Cerebellar nuclear complex (tissue), 1 donor: ENCODE data around the gene TMEM220.

ENCODE experiments used
- DNase-seq, 2 experiments: peaks; one replicate each; lab custom pipeline; 2025; lab: John Stamatoyannopoulos, UW

The TMEM220 gene

GRCh38 chr17:10729334-10730193 lies at the start of gene TMEM220:
TMEM220 (minus strand) TSS chr17:10730023; CDS start chr17:10729851, 172 bp downstream.
- no peak for DNase-seq

DNA sequence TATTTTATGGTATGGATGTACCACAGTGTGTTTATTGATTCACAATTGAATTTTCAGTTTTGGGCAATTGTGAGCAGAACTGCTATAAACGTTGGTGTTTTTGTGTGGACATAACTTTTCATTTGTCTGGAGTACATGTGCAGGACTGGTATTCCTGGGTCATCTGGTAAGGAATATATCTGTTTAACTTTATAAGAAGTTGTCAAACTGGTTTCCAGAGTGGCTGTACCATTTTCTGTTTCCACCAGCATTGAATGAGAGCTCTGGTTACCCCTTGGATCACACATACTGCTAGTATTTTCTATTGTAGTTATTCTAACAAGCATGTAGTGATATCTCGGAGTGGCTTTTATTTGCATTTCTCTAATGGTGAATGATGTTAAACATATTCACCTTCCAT lies 49.8 kb upstream of the TMEM220 start:
- no peak for DNase-seq

DNA sequence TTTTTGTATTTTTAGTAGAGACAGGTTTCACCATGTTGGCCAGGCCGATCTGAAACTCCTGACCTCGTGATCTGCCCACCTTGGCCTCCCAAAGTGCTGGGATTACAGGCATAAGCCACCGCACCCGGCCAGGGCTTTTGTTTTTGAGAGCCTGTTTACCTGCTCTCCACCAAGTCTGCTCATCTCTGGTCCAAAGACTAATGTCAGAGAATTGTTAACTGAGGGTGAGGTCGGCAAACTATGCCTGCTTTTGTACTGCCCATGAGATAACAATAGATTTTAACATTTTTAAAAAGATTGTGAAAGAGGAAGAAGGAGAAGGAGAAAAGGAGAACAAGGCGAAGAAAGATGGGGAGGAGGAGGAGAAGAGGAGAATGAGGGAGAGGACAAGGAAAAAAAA lies 48.1 kb upstream of the TMEM220 start:
- no peak for DNase-seq

DNA sequence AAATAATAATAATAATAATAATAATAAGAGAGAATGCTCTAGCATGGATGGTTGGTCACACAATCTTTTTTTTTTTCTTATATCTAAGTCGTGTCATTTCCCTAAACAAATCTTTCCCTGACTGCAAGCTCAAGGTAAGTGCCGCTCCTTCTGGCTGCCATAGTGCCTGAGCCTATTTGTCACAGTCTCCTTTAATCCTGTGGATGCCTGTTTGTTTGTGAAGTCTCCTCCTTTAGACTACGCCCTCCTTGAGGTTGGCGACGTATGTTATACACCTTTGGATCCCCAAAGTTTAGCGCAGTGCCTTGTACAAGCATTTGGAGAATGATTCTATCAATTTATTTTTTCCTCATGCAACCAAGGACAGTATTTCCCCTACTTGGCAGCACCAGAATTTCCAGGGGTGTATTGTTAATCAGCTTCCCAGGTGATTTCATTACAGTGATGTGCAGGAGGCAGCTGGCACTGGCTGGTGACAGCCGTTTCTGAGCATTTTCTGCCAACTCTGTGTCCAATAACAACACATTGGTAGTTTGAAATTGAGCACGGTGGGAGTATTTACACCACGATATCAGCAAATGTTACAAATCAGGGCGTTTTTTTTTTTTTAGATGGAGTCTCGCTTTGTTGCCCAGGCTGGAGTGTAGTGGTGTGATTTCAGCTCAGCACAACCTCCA lies 47.4 kb upstream of the TMEM220 start:
- no peak for DNase-seq

DNA sequence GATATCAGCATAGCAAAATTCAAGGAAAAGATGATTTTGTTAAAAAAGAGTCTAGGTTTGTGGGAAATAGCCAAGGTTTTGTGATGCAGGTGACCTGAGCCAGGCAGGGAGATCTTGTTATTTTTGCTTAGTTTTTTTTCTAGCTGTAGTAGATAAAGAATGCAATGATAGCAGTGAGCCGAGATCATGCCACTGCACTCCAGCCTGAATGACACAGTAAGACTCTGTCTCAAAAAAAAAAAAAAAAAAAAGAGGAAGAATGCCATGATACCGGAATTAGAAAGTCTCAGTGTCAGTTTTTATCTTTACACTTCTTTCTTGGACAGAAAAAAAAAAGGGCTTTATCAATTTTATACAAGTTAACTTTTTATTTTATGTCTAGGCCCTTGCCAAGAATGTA lies 46.6 kb upstream of the TMEM220 start:
- no peak for DNase-seq

GRCh38 chr17:10775740-10776356 lies 46.0 kb upstream of the TMEM220 start:
- no peak for DNase-seq

DNA sequence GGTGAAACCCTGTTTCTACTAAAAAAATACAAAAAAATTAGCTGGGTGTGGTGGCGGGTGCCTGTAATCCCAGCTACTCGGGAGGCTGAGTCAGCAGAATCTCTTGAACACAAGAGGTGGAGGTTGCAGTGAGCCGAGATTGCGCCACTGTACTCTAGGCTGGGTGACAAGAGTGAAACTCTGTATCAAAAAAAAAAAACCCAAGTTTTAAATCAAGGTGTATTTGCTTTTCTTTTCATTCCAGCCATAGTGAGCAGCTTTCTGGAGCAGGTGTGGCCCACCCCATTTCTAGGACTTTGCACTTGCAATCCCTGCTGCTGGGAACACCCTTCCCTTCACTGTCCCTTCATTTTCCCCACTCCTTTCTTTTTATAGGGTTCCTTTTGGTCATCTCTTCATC lies 45.2 kb upstream of the TMEM220 start:
- DNase-seq, result no peak

DNA sequence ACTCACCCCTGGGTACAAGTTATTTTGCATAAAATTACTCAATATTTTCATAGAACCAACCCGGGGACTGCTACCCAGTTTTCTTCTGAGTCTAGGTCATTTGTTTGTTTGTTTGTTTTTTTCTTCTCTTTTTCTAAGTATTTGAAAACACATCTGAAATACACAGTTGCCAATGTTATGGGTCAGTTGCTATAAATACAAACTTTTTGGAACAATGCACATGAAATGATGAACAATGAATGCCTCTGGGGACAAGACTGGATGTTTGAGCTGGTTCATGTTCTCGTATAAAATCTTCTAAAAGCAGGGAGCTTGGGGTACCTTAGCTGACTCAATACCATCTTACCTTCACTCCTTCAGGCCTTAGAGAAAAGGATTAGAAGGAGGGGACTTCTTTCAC lies 43.6 kb upstream of the TMEM220 start:
- DNase-seq, result no peak

GRCh38 chr17:10772425-10773380 lies 42.9 kb upstream of the TMEM220 start:
- no peak for DNase-seq

DNA sequence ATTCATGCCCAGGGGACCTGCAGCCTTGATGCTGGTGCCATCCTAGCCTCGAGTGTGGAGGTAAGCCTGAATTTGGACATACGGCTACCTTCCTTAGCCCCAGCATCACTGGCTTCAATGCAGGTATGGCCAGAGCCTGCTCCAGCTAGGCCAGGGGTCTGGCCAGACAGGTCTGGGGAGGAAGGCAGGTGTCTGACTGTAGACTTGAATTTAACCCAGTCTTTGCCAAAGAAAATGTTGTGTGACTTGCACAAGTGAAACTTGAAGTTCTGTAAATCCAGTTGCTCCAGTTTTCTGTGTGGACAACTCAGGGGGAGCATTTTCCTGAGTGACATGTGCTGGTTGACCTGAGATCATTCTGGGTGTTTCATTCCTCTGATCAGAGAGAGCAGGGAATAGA lies 41.3 kb upstream of the TMEM220 start:
- no peak for DNase-seq

- no peak for DNase-seq
These were observed 40.0 kb upstream of the TMEM220 start for GRCh38 chr17:10769840-10770239.

DNA sequence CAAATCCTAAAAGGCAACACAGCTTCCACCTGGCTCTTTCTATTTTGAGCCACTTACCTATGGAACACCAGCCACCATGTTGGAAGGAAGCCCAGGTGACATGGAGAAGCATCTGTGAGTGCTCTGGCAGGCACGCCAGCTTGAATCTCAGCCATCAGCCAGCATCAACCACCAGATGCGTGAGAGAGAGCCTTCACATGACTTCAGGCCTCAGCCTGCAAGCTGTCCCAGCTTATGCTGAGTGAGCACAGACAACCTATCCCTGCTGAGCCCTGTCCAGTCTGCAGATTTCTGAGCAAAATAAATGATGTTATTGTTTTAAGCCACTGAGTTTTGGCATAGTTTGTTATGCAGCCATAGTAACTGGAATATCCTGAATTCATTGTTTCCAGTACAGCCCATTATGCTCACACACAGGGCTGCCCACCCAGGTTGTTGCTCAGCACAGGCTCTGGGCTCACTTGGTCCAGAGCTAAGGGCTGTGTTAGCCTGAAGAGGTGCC lies 39.0 kb upstream of the TMEM220 start:
- no peak for DNase-seq

GRCh38 chr17:10767232-10767631 lies 37.4 kb upstream of the TMEM220 start:
- DNase-seq, result no peak

DNA sequence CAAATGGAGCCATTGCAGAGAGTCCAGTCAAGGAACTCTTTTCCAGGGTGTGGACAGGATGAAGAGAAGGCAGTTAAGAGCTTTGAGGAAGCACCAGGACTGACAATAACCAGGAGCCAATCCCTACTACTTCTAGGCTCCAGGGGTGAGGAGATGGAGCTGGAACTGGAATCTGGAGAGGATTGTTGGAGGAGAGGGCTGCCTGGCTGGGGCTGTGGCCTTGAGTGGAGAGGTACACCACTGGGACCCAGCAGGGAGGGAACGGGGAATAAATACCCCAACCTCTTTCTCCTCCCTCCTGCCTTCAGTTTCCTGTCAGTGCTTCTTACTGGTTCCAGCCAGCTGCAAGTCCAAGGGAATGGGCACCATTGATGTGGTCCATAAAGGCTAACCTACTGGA lies 32.2 kb upstream of the TMEM220 start:
- no peak for DNase-seq

DNA sequence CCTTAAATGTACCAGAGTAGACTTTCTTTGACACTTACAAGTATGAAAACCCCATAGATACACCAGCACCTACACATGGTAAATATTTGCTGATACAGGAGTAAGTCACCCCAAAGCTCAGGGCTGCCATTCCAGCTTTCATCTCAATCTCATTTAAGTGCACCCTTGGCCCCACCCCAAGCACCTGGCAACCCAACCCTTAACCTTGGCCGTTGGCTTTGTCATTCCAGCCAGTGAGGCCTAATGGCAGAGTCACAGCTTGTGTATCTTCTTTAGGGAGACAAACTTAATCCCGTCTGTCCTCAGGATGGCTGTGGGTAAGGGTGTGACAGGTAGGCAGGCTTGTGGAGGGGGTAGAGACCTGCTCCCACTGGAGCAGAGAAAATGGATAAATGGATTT lies 31.5 kb upstream of the TMEM220 start:
- no peak for DNase-seq

GRCh38 chr17:10758062-10758461 lies 28.2 kb upstream of the TMEM220 start:
- DNase-seq, result no peak

GRCh38 chr17:10757647-10758046 lies 27.8 kb upstream of the TMEM220 start:
- DNase-seq, result no peak

DNA sequence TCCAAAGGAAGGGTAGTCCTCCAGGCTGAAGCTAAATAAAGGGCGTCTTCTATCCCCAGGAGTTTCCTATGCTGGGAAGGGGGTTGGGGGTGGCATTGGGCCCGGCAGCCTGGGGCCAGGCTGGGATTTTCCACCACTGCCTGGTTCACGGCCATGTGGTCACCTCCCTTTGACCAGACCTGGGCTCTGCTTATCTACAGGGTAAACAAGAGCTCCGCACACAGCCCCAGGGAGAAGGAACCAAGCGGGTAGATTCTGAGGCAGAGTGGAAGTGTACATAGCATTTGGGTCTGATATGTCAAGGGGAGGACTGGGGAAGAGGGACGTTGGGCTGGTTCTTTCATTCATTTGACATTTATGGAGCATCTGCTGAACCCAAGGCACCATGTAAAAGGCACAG lies 27.2 kb upstream of the TMEM220 start:
- DNase-seq, result no peak

GRCh38 chr17:10756619-10757018 lies 26.8 kb upstream of the TMEM220 start:
- DNase-seq, result no peak

- no peak for DNase-seq
These were observed 26.4 kb upstream of the TMEM220 start for GRCh38 chr17:10756185-10756584.

DNA sequence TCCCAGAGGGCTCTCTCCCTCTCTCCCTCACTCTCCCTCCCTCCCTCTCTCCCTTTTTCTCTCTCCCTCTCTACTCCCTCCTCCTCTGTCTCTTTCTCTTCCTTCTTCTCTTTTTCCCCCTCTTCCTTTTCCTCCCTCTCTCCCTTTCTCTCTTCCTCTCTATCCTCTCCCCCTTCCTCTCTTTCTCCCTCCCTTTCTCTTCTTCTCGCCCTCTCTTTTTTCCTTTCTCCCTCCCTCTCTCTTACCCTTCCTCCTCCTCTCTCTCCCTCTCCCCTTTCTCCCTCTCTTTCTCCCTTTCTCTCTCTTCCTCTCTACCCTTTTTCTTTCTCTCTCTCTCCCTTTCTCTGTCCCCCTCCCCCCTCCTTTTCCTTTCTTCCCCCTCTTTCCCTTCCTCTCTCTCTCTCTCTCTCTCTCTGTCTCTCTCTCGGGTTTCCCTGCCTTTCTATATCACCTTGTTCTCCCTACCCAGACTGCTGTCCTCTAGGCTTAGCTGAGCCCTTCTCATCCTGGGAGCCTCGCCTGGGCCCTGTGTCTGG lies 25.8 kb upstream of the TMEM220 start:
- no peak for DNase-seq
